A549 (cell line): Measurements from ENCODE around the gene LMAN1. TPM values are rescaled to one million over a fixed set of nuclear protein-coding genes. Genes with fewer than 3 reads are reported as not detected.

Experiments
- ATAC-seq, 2 experiments: fragments of 200-7000 bp in 1 of 2; fragments of >200 bp in 1 of 2; cut with Nextera tagmentation in 1 of 2; cut with Tn5 transposase in 1 of 2; 3 replicates each; pipeline versions ENCODE4 v1.8.0 to v1.9.1; 2018 to 2020; ENCODE audit warnings: mild to moderate bottlenecking in 1 of 2, moderate library complexity in 1 of 2
- CTCF ChIA-PET: fragments of 300-600 bp; sonication (Branson Sonifier 250); formaldehyde crosslinking; extraction: SDS; loops from one replicate; lab custom pipeline; 2021; ENCODE audit warnings: antibody characterized with exemption, inconsistent platforms; lab: Yijun Ruan, JAX
- POLR2A ChIA-PET: fragments of 350-600 bp; formaldehyde crosslinking; extraction: SDS; loops from one replicate; lab custom pipeline; 2021; ENCODE audit warnings: antibody characterized with exemption, inconsistent platforms; lab: Yijun Ruan, JAX
- DNase-seq, 2 experiments: peaks; one replicate each; pipeline versions ENCODE4 v3.0.0 to v3.0.0-alpha.2; 2011 to 2016; ENCODE audit warnings: low read depth in 1 of 2, low spot score in 1 of 2
- FAIRE-seq: peaks from 2 replicates; lab custom pipeline; 2011; peaks lifted over from hg19 to GRCh38; lab: Jason Lieb, UNC
- H3K27ac ChIP-seq, 2 experiments: fragments of >200 bp; sonication (Bioruptor Twin); formaldehyde crosslinking; 3 replicates each; pipeline ENCODE4 v1.5.1; 2016 to 2017
- H3K4me1 ChIP-seq: fragments of >200 bp; sonication (Bioruptor Twin); formaldehyde crosslinking; 3 replicates; pipeline ENCODE4 v1.6.1; 2016
- H3K4me2 ChIP-seq: fragments of >200 bp; sonication (Bioruptor Twin); formaldehyde crosslinking; 3 replicates; pipeline ENCODE4 v1.6.1; 2016
- H3K4me3 ChIP-seq: fragments of >200 bp; sonication (Bioruptor Twin); formaldehyde crosslinking; 3 replicates; pipeline ENCODE4 v1.5.1; 2016
- H3K9me3 ChIP-seq: fragments of >200 bp; sonication (Bioruptor Twin); formaldehyde crosslinking; 3 replicates; pipeline ENCODE4 v1.6.1; 2016
- BCL3 ChIP-seq: fragments of >200 bp; sonication (Bioruptor Twin); formaldehyde crosslinking; IDR thresholded peaks from 3 replicates; pipeline ENCODE4 v1.6.1; 2016
- BHLHE40 ChIP-seq: IDR thresholded peaks from 2 replicates; pipeline ENCODE4 v1.6.1; 2012; ENCODE audit warnings: low read depth, low read length, inconsistent platforms
- CBX2 ChIP-seq: fragments of 200-600 bp; sonication (generic); IDR thresholded peaks from 2 replicates; pipeline ENCODE4 v1.6.1; 2016; ENCODE audit warnings: low read depth, mild to moderate bottlenecking, borderline replicate concordance
- CBX8 ChIP-seq: fragments of 200-600 bp; sonication (generic); IDR thresholded peaks from 2 replicates; pipeline ENCODE4 v1.6.1; 2016
- ESRRA ChIP-seq: fragments of 150-350 bp; IDR thresholded peaks from 2 replicates; pipeline ENCODE4 v1.6.1; 2014; ENCODE audit warnings: mild to moderate bottlenecking, low read length, borderline replicate concordance
- FOSB ChIP-seq: fragments of 250-450 bp; sonication (Bioruptor Pico); IDR thresholded peaks from 2 replicates; pipeline ENCODE4 v1.5.0; 2020; ENCODE audit warnings: mild to moderate bottlenecking, moderate library complexity
- GATA3 ChIP-seq: IDR thresholded peaks from 2 replicates; pipeline ENCODE4 v1.6.1; 2012; ENCODE audit warnings: borderline replicate concordance
- HEYL ChIP-seq: fragments of 250-450 bp; sonication (Bioruptor Pico); IDR thresholded peaks from 2 replicates; pipeline ENCODE4 v1.8.0; 2021; ENCODE audit warnings: mild to moderate bottlenecking, moderate library complexity
- HOXB13 ChIP-seq: fragments of 250-450 bp; sonication (Bioruptor Pico); IDR thresholded peaks from 2 replicates; pipeline ENCODE4 v1.5.0; 2020; ENCODE audit warnings: low read depth, mild to moderate bottlenecking, moderate library complexity
- HOXB5 ChIP-seq: fragments of 250-450 bp; sonication (Bioruptor Pico); IDR thresholded peaks from 2 replicates; pipeline ENCODE4 v1.5.0; 2020; ENCODE audit warnings: mild to moderate bottlenecking, moderate library complexity
- MAFK ChIP-seq: fragments of 450-650 bp; IDR thresholded peaks from 2 replicates; pipeline ENCODE4 v1.6.1; 2014; ENCODE audit not compliant: partially characterized antibody
- MAX ChIP-seq: IDR thresholded peaks from 2 replicates; pipeline ENCODE4 v1.6.1; 2012
- MAZ ChIP-seq: fragments of 150-350 bp; IDR thresholded peaks from 2 replicates; pipeline ENCODE4 v1.6.1; 2014; ENCODE audit warnings: antibody characterized with exemption, low read depth, low read length, borderline replicate concordance
- MYC ChIP-seq: IDR thresholded peaks from 2 replicates; pipeline ENCODE4 v1.6.1; 2012; ENCODE audit warnings: mild to moderate bottlenecking, inconsistent platforms, low read length, improper control_type of control experiment, borderline replicate concordance
- NFE2L2 ChIP-seq: fragments of 150-350 bp; conservative IDR thresholded peaks from 2 replicates; pipeline ENCODE4 v1.6.1; 2014; ENCODE audit warnings: low read length
- PBX3 ChIP-seq: IDR thresholded peaks from 2 replicates; pipeline ENCODE4 v1.6.1; 2012
- PHF8 ChIP-seq: fragments of 200-600 bp; sonication (generic); IDR thresholded peaks from 2 replicates; pipeline ENCODE4 v1.6.1; 2016; ENCODE audit warnings: low read depth, mild to moderate bottlenecking, antibody characterized with exemption, moderate library complexity, borderline replicate concordance
- RAD21 ChIP-seq, 2 experiments: fragments of >200 bp in 1 of 2; sonication (Bioruptor Twin) in 1 of 2; formaldehyde crosslinking in 1 of 2; IDR thresholded peaks in 1 of 2; conservative IDR thresholded peaks in 1 of 2; 2 replicates in 1 of 2; 3 replicates in 1 of 2; pipeline ENCODE4 v1.6.1; 2012 to 2018; ENCODE audit warnings: inconsistent platforms in 1 of 2
- RARB ChIP-seq: fragments of 250-450 bp; sonication (Bioruptor Pico); IDR thresholded peaks from 2 replicates; pipeline ENCODE4 v1.8.0; 2021; ENCODE audit warnings: mild to moderate bottlenecking, moderate library complexity
- RCOR1 ChIP-seq: fragments of 150-350 bp; IDR thresholded peaks from 2 replicates; pipeline ENCODE4 v1.6.1; 2014; ENCODE audit warnings: antibody characterized with exemption, low read length, low read depth
- RFX5 ChIP-seq: fragments of 450-650 bp; IDR thresholded peaks from 2 replicates; pipeline ENCODE4 v1.7.1; 2014; ENCODE audit warnings: antibody characterized with exemption, mild to moderate bottlenecking, moderate library complexity
- RNF2 ChIP-seq: fragments of 200-600 bp; sonication (generic); IDR thresholded peaks from 2 replicates; pipeline ENCODE4 v1.6.1; 2016; ENCODE audit warnings: low read depth, mild to moderate bottlenecking, antibody characterized with exemption, moderate library complexity, borderline replicate concordance
- SMC3 ChIP-seq: fragments of >200 bp; sonication (Bioruptor Twin); formaldehyde crosslinking; IDR thresholded peaks from 3 replicates; pipeline ENCODE4 v1.6.1; 2018; ENCODE audit warnings: inconsistent platforms
- TP53 ChIP-seq: fragments of 250-450 bp; sonication (Bioruptor Pico); IDR thresholded peaks from 2 replicates; pipeline ENCODE4 v1.5.0; 2021; ENCODE audit warnings: mild to moderate bottlenecking, moderate library complexity
- USF2 ChIP-seq: fragments of 450-650 bp; IDR thresholded peaks from 2 replicates; pipeline ENCODE4 v1.6.1; 2014; ENCODE audit warnings: antibody characterized with exemption
- ZNF302 ChIP-seq: fragments of 250-450 bp; sonication (Bioruptor Pico); IDR thresholded peaks from 2 replicates; pipeline ENCODE4 v1.9.0; 2021; ENCODE audit warnings: inconsistent platforms, mild to moderate bottlenecking, moderate library complexity
- WGBS: methylation state at CpG from one replicate; pipeline ENCODE4 v1.1.6; 2017; ENCODE audit errors: missing lambda C conversion rate; 5-methylcytosine and 5-hydroxymethylcytosine counted together
- polyA plus RNA-seq, 4 experiments: library from polyadenylated mRNA; depleted of rRNA in 3 of 4; stranded (reverse); fragments of >200 nt; fragmentation: RNase III in 1 of 4; extraction: RNeasy Plus Mini Kit Qiagen cat#74134 plus additional on column Dnase treatment in 1 of 4; gene quantifications; 2 replicates in 3 of 4; 3 replicates in 1 of 4; pipeline ENCODE4 v1.2.3, GENCODE V29; 2011 to 2017

Gene LMAN1
- polyA plus RNA-seq, 2 of the 4 experiments (the other 2 are of a cell fraction) = 56.2 to 94.0 TPM

- 49% methylated on average over 6 of the region's 6 CpGs for WGBS
- CTCF ChIA-PET = interaction anchor here (4.9 to 9.3 kb wide), 2 partner anchors 57 to 95 kb away, joined by 47 to 108 read pairs; no protein-coding TSS in a partner anchor
- no peak for FAIRE-seq
These were observed 52.4 kb downstream of the LMAN1 start for GRCh38 chr18:59306640-59307039.

GRCh38 chr18:59305295-59305694, 53.8 kb downstream of the LMAN1 start:
- CTCF ChIA-PET = interaction anchor here (9.3 kb wide), 1 partner anchor 96 kb away, joined by 108 read pairs; no protein-coding TSS in a partner anchor
- DNase-seq (no peak), FAIRE-seq (no peak), ATAC-seq (no peak)
- no peak overlapping the region for H3K27ac ChIP-seq
- POLR2A ChIA-PET = no interaction called here
- H3K4me2 ChIP-seq = no peak overlapping the region
- no peaks in the 10 kb centered on the region for H3K9me3 ChIP-seq
- WGBS = 74% methylated on average over 4 of the region's 4 CpGs
- H3K4me3 ChIP-seq = no peak overlapping the region
- TF ChIP-seq NFE2L2 = no peak
- TF ChIP-seq HEYL (CRISPR knock-in tag) = no peak
- TF ChIP-seq CBX8 = no peak
- TF ChIP-seq MAFK = peak; percentile 67
- H3K4me1 ChIP-seq = no peaks in the 10 kb centered on the region

More at GRCh38 chr18:59306640-59307039, 52.4 kb downstream of the LMAN1 start:
- H3K27ac ChIP-seq = no peak overlapping the region
- no peaks in the 10 kb centered on the region for H3K4me1 ChIP-seq
- ATAC-seq (no peak), DNase-seq (no peak)
- no peak for TF ChIP-seq RFX5
- no peaks in the 10 kb centered on the region for H3K9me3 ChIP-seq
- POLR2A ChIA-PET = no interaction called here
- H3K4me3 ChIP-seq = no peak overlapping the region
- H3K4me2 ChIP-seq = no peak overlapping the region

- no peaks in the 10 kb centered on the region for H3K4me1 ChIP-seq
- no peaks in the 10 kb centered on the region for H3K9me3 ChIP-seq
- ATAC-seq = no peak
- CTCF ChIA-PET = interaction anchor here (0.8 to 2.8 kb wide), 2 partner anchors 10 to 99 kb away, joined by 3 to 18 read pairs; no protein-coding TSS in a partner anchor
- POLR2A ChIA-PET = no interaction called here
- 67% methylated on average over 9 of the region's 9 CpGs for WGBS
- no peak for TF ChIP-seq MAZ
- TF ChIP-seq CBX8 = no peak
- TF ChIP-seq RAD21 (conservative IDR thresholded peaks at IDR 0.05 in 1 of 2, IDR thresholded peaks at IDR 0.05 in 1 of 2) = no peak
- no peak for TF ChIP-seq GATA3
- TF ChIP-seq MAX = no peak
- no peak overlapping the region for H3K27ac ChIP-seq
- H3K4me3 ChIP-seq = no peak overlapping the region
- DNase-seq = no peak
- FAIRE-seq = no peak
- H3K4me2 ChIP-seq = no peak overlapping the region
These were observed 55.3 kb downstream of the LMAN1 start for GRCh38 chr18:59303656-59304195.

GRCh38 chr18:59303006-59303405, 56.1 kb downstream of the LMAN1 start:
- Histone ChIP-seq H3K4me3 (no peak overlapping the region), H3K27ac (no peak overlapping the region), H3K4me2 (no peak overlapping the region), H3K4me1 (no peaks in the 10 kb centered on the region)
- TF ChIP-seq ZNF302 (no peak), PHF8 (no peak), GATA3 (no peak), HOXB13 (CRISPR knock-in tag) (no peak), CBX2 (no peak), TP53 (no peak), BHLHE40 (no peak), MYC (no peak), RCOR1 (no peak), RNF2 (no peak), BCL3 (no peak), MAX (no peak), ESRRA (no peak), FOSB (CRISPR knock-in tag) (no peak), RARB (CRISPR knock-in tag) (no peak), HOXB5 (CRISPR knock-in tag) (no peak), PBX3 (no peak), USF2 (no peak), SMC3 (no peak)
- TF ChIP-seq, all 56 proteins: peak for 0
- no peak for FAIRE-seq
- CTCF ChIA-PET = interaction anchor here (2.8 kb wide), 1 partner anchor 100 kb away, joined by 18 read pairs; no protein-coding TSS in a partner anchor
- 68% methylated on average over 2 of the region's 2 CpGs for WGBS
- H3K9me3 ChIP-seq = no peaks in the 10 kb centered on the region
- no peak for ATAC-seq
- POLR2A ChIA-PET = no interaction called here
- no peak for DNase-seq
